ENCODE measurements around the gene PAK1.

PAK1 gene

GRCh38 chr11:77353131-77353530 lies 120.8 kb downstream of the PAK1 start:
- no peak for DNase-seq

- DNase-seq = no peak
Observed at GRCh38 chr11:77351281-77351886, 122.5 kb downstream of the PAK1 start.

GRCh38 chr11:77347948-77348347 lies 125.9 kb downstream of the PAK1 start:
- no peak for DNase-seq

GRCh38 chr11:77346906-77347603 lies 126.8 kb downstream of the PAK1 start:
- no peak for DNase-seq

GRCh38 chr11:77345621-77346020 lies 128.3 kb downstream of the PAK1 start:
- no peak for DNase-seq

- no peak for DNase-seq
Observed at GRCh38 chr11:77340501-77340900, 133.4 kb downstream of the PAK1 start.

- no peak for DNase-seq
Observed at GRCh38 chr11:77332259-77332658, 141.6 kb downstream of the PAK1 start.

GRCh38 chr11:77325159-77325558 lies 148.7 kb downstream of the PAK1 start:
- no peak for DNase-seq

GRCh38 chr11:77324508-77324907 lies 149.4 kb downstream of the PAK1 start:
- no peak for DNase-seq

GRCh38 chr11:77322926-77323590 lies 150.8 kb downstream of the PAK1 start:
- DNase-seq = no peak

GRCh38 chr11:77322506-77322905 lies 151.4 kb downstream of the PAK1 start:
- no peak for DNase-seq

GRCh38 chr11:77320351-77320750 lies 153.5 kb downstream of the PAK1 start:
- DNase-seq = no peak

- no peak for DNase-seq
Observed at GRCh38 chr11:77318600-77318999, 155.3 kb downstream of the PAK1 start.

- DNase-seq = no peak
Observed at GRCh38 chr11:77316733-77317342, 157.1 kb downstream of the PAK1 start.

GRCh38 chr11:77312107-77312506 lies 161.8 kb downstream of the PAK1 start:
- no peak for DNase-seq

GRCh38 chr11:77311701-77312100 lies 162.2 kb downstream of the PAK1 start:
- no peak for DNase-seq

- DNase-seq = no peak
Observed at GRCh38 chr11:77310721-77311120, 163.2 kb downstream of the PAK1 start.

GRCh38 chr11:77309401-77310085 lies 164.4 kb downstream of the PAK1 start:
- no peak for DNase-seq

- no peak for DNase-seq
Observed at GRCh38 chr11:77308838-77309237, 165.1 kb downstream of the PAK1 start.

GRCh38 chr11:77303328-77303727 lies 170.6 kb downstream of the PAK1 start:
- DNase-seq = no peak

GRCh38 chr11:77302752-77303151 lies 171.1 kb downstream of the PAK1 start:
- no peak for DNase-seq

- DNase-seq = no peak
Observed at GRCh38 chr11:77301510-77301909, 172.4 kb downstream of the PAK1 start, which contains the start of gene GDPD4. TSS of gene GDPD4 (minus strand) at chr11:77301686. CDS start at chr11:77285137, 16,549 bp downstream.

GRCh38 chr11:77300695-77301094 lies 173.2 kb downstream of the PAK1 start:
- no peak for DNase-seq

Measured in GF-D8 (cell line).